GM19395 (cell line): Measurements from ENCODE around the gene TLL2.

ENCODE experiments used
- ATAC-seq: cut with Tn5 transposase; IDR thresholded peaks from one replicate; pipeline ENCODE4 v1.9.1; 2021; ENCODE audit warnings: mild to moderate bottlenecking, moderate library complexity; ENCODE audit not compliant: unreplicated experiment

TLL2 gene

DNA sequence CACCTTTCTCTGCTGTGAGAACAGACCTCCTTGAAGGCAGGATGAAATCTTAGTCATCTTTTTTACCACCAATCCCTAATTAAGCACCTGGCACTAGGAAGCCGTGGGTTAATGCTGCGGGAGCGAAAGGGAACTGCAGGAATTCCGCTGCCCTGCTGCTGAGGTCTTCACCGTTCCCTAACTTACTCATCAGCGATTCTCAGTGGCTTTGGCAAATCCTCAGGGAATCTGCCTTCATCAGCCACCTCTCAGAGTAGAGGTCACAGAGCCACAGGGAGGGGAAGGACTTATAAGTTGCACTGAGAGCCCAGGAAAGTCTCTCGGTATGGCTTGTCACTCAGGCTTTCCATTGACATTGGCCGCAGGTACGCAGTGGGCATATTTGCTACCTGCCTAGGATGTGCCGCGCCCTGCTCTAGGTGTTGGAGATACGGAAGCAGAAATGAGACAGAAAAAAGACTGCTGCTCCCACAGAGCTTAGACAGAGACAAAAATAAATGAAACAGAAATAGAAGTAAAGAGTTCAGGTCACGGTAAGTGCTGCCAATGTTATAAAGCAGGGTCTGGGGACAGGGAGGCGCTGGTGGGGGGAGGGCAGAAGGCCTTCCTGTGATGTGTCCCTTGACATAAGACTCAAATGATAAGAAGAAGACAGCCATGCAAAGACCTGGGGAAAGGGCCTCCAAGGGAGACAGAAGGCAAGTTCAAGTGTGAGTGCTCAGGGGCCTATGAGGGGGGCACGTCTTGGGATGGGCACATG, 82.3 kb downstream of the TLL2 start:
- ATAC-seq = no peak

DNA sequence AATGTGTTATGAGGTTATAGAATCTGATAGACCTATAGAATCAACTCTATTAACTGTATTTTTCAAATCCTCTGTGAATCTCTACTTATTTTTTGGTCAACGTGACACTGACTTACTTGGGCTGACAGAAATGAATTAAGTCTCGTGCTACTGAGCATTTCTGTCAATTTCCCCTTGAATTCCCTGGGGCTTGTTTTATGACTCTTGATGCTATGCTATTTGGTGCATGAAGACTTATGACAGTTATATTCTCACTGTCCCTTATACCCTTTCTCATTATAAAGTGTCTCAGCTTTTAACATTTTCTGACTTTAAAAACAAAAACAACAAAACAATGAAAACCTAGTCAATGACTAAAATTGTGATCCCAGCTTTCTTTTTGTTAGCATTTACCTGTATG, 86.4 kb downstream of the TLL2 start:
- ATAC-seq = no peak

DNA sequence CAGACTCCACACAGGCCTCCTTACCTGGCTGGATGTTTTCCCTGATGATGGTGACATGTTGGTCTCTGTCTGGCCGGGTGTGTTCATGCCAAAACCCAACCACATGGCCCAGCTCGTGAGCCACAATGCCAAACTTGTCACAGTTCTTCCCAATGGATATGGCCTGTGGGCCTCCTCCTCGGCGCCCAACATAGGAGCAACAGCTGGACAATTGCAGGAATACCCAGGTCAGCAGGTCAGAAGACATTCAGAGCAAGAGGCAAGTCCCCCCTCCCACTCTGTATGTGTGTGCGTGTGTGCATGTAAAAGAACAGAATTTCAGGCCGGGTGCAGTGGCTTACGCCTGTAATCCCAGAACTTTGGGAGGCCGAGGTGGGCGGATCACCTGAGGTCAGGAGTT, 91.2 kb downstream of the TLL2 start:
- no peak for ATAC-seq

DNA sequence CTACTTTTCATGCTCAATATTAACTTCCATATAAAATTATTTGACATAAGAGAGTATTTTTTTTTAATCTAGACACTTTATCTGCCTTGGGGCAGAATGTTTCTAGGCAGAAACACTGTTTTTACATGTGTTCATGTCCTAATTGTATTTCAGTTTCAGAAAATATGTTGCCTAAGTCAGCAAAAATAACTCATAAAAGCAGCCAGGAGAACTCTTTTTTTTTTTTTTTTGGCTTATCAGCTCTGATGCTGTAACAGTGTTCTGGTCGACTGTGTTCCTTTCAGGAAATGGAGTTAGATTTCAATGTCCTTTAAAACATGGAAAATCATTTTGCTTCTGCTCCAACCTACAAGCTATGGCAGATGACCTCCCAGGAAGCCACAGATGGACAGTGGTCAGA, 91.7 kb downstream of the TLL2 start:
- no peak for ATAC-seq

DNA sequence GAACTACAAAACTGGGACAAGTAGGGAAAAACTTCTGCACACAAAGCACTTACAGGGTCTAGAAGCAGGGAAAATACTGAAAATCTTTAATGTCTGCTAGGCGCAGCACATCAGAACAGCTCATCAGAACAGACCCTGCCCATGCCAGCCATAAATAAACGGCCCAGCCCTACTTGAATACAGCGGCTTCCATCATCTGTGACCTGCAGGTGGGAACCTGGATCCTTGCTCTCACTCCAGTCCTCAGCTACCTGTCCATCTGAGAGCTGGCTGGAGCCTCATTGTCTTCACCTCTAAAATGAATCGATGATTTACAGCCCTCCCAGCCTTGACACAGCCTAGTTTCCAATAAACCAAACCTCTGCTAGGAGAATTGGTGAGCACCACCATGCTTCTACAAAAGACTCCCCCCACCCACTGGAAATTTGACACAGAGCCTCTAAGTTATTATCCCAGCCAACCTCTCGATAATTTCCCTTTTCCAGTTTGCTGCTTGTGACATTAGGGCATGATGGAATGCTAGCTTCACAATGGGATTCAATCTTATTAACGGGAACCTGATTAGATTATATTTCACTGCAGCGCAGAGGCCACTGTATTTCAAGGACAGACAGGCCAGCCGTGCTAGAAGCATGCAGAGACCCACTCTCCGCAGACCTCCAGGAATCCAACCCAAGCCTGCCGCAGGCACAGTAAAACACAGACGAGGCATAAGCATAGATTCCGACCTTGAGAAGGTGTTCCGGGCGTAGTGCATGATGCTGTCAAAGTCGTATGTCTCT, 93.3 kb downstream of the TLL2 start:
- no peak for ATAC-seq

DNA sequence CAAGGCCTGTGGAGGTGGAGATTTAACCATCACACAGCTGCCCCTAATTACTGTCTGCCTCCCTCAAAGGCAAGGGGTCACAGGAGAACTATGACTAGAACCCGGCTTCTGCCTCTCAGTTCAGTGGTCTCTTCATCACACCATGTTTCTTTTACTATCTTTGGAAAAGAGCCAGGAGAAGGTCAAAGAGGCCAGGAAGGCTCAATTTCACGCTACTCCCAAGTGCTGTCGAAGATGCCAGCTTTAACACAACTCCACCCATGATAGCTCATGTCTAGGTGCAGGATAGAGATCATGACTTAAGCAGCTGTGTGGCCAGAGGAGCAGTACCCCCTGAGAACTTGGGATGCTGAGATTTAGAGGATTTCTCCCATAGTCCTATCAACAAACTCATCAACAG, 94.4 kb downstream of the TLL2 start:
- ATAC-seq = no peak

DNA sequence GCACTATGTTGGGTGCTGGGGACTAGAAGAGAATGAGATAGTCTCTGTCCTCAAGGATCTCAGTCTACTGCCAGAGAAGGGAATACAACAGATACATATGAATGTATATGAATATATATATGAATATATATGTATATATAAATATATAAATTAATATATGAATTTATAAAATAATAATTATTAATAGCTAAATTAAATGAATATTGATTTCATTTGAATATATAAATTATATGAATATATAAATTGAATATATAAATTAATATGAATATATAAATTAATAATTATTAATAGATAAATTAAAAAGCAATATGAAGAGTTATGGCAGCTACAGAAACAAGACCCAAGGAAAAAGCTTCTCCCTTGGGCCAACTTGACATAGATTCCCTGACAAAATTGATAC, 95.1 kb downstream of the TLL2 start:
- ATAC-seq = no peak

DNA sequence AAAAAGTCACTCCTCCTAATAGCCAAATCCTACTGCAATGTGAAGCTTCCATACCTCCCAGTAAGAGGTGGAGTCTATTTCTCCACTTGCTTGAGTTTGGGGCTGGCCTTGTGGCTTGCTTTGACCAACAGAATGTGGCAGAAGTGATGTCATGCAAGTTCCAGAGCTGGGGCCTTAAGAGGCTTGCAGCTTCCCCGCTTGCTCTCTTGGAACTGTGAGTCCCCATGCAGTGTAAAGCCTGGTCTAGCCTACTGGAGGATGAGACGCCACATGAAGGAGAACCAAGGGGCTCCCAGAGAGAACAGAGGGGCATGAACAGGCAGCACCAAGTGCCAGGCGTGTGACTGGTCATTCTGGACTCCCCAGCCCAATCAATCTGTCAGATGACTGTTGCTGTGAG, 96.3 kb downstream of the TLL2 start:
- no peak for ATAC-seq

DNA sequence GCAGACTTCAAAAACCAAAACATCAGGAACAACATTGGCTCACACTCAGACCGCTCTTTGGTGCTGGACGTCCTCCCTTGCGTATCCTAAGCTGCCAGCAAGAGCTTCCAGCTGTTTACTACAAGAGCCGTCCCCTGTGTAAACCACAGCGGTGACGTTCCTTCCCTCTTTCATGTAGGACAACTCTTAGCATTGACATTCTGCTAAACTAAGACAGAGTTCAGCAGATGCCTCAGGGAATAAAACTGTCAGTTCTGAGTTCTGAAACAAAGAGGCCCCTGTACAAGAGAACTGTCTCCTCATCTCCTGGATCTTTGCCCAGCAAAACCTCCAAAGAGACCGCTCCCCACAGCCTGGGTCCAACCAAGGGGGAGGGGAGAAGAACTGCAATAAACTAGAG, 97.1 kb downstream of the TLL2 start:
- ATAC-seq = no peak

DNA sequence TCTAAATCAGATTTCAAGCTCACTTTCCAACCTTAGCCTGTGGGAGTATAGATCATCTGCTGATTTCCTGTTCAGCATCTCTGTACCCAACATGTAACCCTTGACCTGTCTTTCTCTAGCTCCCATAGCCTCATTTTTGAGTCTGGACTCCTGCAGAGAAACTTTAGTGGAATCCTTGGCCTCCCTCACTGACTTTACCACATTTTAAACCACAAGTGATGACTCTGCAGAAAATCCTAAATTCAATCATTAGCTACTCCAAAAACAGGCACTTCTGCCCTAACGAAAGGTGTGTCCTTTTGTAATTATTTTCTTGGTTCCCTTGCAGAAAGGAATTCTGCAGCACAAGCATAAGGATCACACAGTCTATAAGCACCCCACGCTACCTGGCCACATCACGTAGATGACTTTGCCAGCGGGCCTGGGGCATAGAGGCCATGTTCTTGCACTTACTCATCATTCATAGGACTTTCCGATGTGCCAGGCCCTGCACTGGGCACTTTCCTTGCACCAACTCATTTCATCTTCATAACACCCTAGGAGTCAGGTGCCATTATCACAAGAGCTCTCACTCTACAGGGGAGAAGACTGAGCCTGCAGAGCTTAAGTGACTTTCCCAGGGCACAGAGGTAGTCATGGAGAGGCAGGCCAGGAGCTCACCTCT, 97.7 kb downstream of the TLL2 start:
- ATAC-seq = no peak

DNA sequence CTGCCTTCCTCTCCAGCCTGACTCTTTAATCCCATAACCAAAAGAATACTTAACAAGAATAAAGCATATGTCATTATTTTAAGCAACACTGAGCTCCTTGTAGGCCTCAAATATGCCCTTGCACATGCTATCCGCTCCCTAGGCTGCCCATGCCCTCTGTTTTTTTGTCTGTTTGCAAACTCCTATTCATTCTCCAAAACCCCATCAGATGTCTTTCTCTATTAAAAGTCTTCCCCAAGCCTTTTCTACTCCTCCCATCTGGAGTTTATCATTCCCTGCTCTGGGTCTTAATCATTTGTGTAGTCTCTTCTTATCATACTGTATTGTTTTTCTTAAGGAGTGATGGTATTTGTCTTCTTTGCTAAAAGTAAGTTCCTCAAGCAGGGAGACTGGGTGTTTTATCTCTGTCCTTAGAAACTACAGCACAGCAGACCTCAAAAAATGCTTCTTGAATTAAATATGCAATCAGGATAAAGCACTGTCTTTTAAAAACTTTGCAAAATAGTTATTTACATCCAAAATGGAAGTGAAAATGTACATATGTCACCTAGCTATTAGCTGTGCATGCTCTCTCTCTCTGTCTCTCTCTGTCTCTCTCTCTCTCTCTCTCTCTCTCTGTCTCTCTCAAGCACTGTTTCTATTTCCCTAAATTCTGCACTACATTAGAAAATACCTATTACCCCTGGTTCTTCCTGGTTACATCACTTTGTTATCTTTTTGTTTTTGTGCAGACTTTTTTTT, 98.4 kb downstream of the TLL2 start:
- no peak for ATAC-seq

DNA sequence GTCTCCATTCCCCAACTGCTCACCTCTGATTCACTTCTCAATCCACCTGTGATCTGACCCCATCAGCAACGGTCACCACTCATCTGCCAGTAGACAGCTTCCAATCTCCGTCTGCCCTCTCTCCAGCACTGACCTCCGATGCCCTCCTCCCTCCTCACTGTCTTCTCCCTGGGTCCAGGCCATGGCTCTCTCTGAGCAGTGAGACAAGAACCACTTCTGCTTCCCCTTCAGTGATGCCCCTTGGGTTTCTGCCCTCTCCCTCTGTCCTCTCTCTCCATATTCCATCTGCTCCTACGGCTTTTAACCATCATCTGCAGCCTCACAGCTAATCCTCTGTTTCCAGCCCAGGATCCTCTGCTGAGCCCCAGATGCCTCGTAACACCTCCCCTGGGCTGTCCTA, 99.4 kb downstream of the TLL2 start:
- no peak for ATAC-seq

DNA sequence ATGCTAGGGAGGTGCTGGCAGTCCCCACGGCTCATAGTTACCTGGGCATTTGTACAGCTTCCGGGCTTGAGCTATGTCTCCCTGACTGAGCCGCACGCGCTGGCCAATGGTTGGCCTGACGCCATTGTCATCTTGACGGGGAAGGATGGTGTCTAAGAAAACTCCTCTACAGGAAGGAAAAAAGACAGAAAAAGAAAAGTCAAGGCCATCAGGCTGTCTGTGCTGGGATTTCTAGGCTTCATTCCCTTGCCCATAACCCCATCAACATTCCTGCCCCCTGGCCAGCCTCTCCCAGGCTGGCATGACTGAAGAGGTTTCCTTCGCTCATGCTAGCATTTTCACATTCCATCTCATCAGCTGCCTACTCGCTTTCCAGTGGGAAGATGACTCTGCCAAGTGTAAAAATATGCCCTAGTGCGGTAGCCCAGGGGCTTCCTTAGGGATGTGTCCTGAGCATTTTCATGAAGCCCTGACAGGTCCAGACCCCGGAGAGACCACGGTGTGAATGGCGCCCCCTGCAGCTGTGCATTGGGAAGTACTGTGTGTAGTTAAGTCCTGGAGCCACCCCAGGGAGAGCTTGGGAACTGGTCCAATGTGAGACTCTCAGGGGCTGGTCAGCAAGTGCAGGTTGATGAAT, 100.5 kb downstream of the TLL2 start:
- ATAC-seq = no peak

DNA sequence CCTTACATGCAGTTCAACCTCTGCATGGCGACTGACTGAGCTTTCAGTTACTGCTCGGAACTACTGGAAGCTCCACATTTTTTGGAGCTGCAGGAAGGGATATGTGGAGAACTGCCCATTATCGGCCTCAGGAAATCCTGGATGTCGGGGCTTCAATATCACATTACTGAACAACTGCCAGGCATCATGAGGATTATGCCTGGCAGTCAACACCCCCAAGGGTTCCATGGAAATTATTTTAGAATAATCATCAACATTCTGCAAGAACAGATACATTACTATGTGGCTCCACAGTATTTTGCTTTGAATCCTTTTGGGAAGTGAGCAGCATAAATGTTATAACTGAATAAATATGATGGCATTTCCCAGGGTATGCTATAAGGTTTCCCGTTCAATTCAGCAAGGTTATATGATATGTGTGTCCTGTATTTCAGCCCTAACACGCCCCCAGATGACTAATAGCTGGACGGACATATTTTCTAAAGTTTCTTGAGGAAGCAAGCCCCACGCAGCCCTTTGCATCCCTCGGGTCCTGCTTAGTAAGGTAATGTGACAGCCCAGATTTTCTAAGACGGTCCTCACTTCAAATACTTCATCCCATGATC, 101.9 kb downstream of the TLL2 start:
- no peak for ATAC-seq

DNA sequence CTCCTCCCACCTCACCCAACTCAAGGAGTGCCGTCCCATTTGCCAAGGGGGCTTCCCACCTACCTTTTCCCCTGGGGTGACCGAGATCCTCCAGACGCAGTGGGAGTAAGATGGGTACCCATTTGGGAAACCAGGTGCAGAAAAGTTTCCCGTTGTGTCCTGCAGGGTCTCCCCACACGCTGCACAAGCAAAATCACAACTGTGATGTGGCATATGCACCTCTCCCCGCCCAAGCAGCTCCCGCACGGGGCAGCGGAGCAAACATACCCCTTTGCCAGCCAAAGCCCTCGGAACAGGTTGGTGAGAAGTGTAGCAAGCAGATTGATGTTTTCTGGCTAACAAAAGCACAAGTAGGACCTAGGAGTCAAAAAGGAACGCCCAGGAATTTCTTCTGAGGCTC, 103.4 kb downstream of the TLL2 start:
- no peak for ATAC-seq

DNA sequence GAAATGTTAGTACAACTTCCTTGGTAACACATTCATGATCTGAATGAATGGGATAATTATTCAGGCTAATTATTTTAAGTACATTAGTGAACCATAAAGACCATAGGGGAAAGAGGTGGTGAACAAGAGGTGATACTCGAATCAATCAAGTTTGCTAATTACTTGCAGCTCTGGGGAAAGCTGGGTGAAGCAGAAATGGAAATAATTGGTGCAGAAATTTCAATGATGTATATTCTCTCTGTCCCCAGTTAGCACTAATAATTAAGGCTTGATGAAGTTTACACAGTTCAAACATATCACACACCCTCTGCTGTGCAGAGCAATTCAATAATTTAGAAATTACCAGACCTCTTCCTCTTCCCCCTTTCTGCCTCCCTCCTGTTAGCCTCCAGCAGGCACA, 105.5 kb downstream of the TLL2 start:
- no peak for ATAC-seq

DNA sequence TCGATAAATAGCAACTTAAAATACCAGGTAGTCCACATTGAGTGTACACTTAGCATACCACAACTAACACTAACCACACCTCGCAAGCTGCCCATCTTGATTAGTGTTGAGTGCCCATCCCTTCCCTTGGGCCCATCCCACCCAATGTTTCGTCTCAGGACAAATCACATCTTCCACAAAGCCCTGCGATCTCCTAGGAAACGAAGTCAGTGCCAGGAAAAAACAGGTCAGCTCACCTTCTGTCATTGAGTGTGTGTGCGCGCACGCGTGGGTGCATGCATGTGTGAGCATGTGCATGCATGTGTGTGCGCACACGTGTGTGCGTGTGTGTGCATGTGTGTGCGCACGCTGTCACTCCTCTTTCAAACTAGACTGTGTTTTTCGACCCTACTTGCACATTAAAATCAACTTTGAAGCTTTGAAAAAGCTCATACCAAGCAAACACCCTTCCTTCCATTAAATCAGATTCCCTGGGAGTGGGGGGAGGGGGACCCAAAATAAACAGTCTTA, 106.1 kb downstream of the TLL2 start:
- ATAC-seq = no peak

DNA sequence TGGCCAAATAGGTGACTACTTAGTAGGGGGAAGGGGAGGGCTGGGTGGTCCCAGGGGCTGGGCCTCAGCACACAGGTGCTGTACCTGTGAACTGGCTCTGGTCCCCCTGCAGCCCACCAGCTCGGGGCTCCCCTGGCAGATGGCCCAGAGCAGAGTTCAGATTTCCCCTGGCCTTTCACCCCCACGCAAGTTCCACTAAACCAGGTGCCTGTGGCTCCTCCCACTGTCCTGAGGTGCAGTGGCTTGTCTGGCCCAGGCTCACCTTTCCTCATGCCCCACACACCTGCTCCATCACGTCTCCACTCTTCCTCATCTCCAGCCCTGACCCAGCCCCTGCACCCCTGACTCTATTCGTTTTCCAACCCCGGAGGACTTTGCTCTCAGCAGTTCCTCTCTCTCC, 107.6 kb downstream of the TLL2 start:
- ATAC-seq = no peak

DNA sequence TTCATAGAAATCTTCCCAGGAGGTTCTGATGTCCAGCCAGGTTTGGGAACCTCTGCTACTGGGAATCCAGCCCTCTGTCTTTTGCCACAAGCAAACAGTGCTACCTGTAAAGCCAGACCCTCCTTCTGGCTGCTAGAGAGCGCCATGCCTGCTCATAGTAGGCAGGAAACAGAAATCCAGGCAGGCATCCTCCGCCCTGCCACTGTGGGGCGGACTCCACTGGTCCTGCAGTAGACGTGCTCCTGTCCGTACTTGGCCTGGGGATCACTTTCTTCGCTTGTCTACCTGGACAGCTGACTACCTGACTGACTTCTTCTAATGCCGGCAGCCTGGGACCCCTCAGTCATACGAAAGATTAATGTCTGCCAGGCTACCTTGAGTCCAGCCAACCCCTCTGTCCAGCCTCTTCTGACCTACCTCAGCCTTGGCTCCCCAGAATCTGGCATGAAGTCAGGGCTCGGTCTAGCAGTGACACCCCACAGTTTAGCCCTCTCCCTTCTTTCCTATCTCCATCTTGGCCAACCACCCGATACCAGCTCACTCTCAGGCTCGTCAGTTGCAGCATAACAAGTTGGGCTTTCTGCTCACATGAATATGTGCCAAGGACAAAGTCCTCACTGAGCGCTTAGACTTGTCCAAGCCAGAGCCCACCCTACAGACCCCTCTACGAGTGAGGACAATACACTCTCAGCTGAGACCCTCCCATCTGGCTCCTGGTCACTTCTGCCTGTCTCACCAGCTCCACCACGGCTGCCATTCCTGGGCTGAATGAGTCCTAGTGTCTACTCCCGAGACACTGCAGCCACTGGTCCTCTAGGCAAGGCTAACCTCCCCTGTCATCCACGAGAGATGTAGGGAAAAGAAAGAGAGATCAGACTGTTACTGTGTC, 111.1 kb downstream of the TLL2 start:
- no peak for ATAC-seq
